PC-3 (cell line): ENCODE data around the gene RUFY1. TPM values are rescaled to one million over a fixed set of nuclear protein-coding genes. Genes with fewer than 3 reads are reported as not detected.

Source experiments
- ATAC-seq: fragments of 200-7000 bp; cut with Tn5 transposase; 2 replicates; pipeline ENCODE4 v1.9.1; 2020; ENCODE audit warnings: mild to moderate bottlenecking, moderate library complexity
- BruUV-seq: library from RNA; stranded (reverse); fragments of 400-500 nt; replicated peaks from 2 replicates; lab custom pipeline; 2021; lab: Mats Ljungman, UMichigan
- CTCF ChIA-PET: fragments of 300-600 bp; sonication (Branson Sonifier 250); formaldehyde crosslinking; loops from one replicate; lab custom pipeline; 2022; ENCODE audit warnings: antibody characterized with exemption; lab: Charles Lee
- POLR2A ChIA-PET: fragments of 300-600 bp; sonication (Branson Sonifier 250); formaldehyde crosslinking; loops from one replicate; lab custom pipeline; 2022; ENCODE audit warnings: antibody characterized with exemption; ENCODE audit not compliant: unreplicated experiment; lab: Charles Lee
- DNase-seq: peaks from one replicate; pipeline ENCODE4 v3.0.0-alpha.2; 2015
- H2AFZ ChIP-seq: fragments of 300-600 bp; sonication (generic); 2 replicates; pipeline ENCODE4 v1.6.0; 2016; ENCODE audit warnings: antibody characterized with exemption, low read length
- H3F3A ChIP-seq: fragments of 300-600 bp; sonication (generic); one replicate; pipeline ENCODE4 v1.6.0; 2017; ENCODE audit warnings: antibody characterized with exemption, low read length, control low read depth, mild to moderate bottlenecking; ENCODE audit not compliant: unreplicated experiment
- H3K27ac ChIP-seq: fragments of 300-600 bp; sonication (generic); 2 replicates; pipeline ENCODE4 v1.5.1; 2016; ENCODE audit warnings: mild to moderate bottlenecking, low read length
- H3K27me3 ChIP-seq: fragments of 300-600 bp; sonication (generic); 2 replicates; pipeline ENCODE4 v1.6.1; 2016; ENCODE audit warnings: low read length, mixed read lengths
- H3K36me3 ChIP-seq: fragments of 300-600 bp; sonication (generic); 2 replicates; pipeline ENCODE4 v1.6.1; 2016; ENCODE audit warnings: low read depth, mixed run types, low read length, mixed read lengths
- H3K4me1 ChIP-seq: fragments of 300-600 bp; sonication (generic); 2 replicates; pipeline ENCODE4 v1.5.1; 2016; ENCODE audit warnings: low read length; ENCODE audit not compliant: insufficient read depth
- H3K4me2 ChIP-seq: fragments of 300-600 bp; sonication (generic); 2 replicates; pipeline ENCODE4 v1.6.0; 2016; ENCODE audit warnings: low read length
- H3K4me3 ChIP-seq: fragments of 300-600 bp; sonication (generic); 2 replicates; pipeline ENCODE4 v1.5.1; 2016; ENCODE audit warnings: mild to moderate bottlenecking, low read length, mixed read lengths
- H3K79me2 ChIP-seq: fragments of 300-600 bp; sonication (generic); 2 replicates; pipeline ENCODE4 v1.6.1; 2017; ENCODE audit warnings: low read length, mixed read lengths
- H3K9ac ChIP-seq: fragments of 300-600 bp; sonication (generic); 2 replicates; pipeline ENCODE4 v1.6.0; 2016; ENCODE audit warnings: mild to moderate bottlenecking, low read length
- H3K9me2 ChIP-seq: fragments of 300-600 bp; sonication (generic); replicated peaks from 2 replicates; pipeline ENCODE4 v1.6.1; 2016; ENCODE audit warnings: mixed run types, low read length, mixed read lengths
- H3K9me3 ChIP-seq: fragments of 300-600 bp; sonication (generic); 2 replicates; pipeline ENCODE4 v1.6.1; 2016; ENCODE audit warnings: low read length, mixed read lengths
- H4K20me1 ChIP-seq: fragments of 300-600 bp; sonication (generic); 2 replicates; pipeline ENCODE4 v1.6.1; 2016; ENCODE audit warnings: low read length, mixed read lengths
- EZH2 ChIP-seq: fragments of 300-600 bp; sonication (generic); IDR thresholded peaks from one replicate; pipeline ENCODE4 v1.6.1; 2017; ENCODE audit warnings: antibody characterized with exemption, mild to moderate bottlenecking, low read length; ENCODE audit not compliant: unreplicated experiment
- EZH2phosphoT487 ChIP-seq: fragments of 300-600 bp; sonication (generic); IDR thresholded peaks from 2 replicates; pipeline ENCODE4 v1.6.1; 2018; ENCODE audit warnings: mild to moderate bottlenecking, antibody characterized with exemption, low read length, borderline replicate concordance
- intact Hi-C: fragments of 100-400 bp; cut with micrococcal nuclease; formaldehyde crosslinking; loops from 2 replicates; pipeline ENCODE4 v1.9.0; 2023
- total RNA-seq: library from RNA; depleted of rRNA; stranded (reverse); fragments of >200 nt; gene quantifications from 2 replicates; pipeline ENCODE4 v1.2.3, GENCODE V29; 2014
- TF ChIP-seq, protein P1 (sequence below): fragments of 300-600 bp; sonication (generic); conservative IDR thresholded peaks from 2 replicates; pipeline ENCODE4 v1.5.1; 2017; ENCODE audit warnings: antibody characterized with exemption, low read depth, mild to moderate bottlenecking, low read length

RUFY1 gene
- total RNA-seq, 1 experiment from 2014 or later, result 27.1 TPM

DNA sequence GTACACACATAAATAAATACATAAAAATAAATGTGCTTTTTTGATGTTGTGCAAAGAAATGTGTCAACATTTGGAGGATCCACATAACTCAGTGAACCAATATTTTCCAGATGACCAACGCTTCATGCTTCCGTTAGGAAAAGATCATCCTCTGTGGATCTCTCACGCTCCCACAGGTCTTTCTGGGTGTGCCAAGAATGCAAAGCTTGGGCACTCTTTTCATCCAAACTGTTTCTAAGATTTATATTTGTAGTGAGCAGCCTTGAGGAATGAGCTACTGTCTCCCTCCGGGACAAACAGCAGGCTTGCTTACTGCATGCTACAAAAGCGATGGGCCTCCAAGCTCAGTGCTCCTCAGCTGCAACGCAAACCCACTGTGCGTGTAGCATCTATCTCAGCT lies 46.2 kb upstream of the RUFY1 start:
- H3K4me3 ChIP-seq, result no peak overlapping the region
- H3K9me2 ChIP-seq, result no peaks in the 10 kb centered on the region
- ChIA-PET POLR2A (no interaction called here), CTCF (no interaction called here)
- TF ChIP-seq, protein P1, sequence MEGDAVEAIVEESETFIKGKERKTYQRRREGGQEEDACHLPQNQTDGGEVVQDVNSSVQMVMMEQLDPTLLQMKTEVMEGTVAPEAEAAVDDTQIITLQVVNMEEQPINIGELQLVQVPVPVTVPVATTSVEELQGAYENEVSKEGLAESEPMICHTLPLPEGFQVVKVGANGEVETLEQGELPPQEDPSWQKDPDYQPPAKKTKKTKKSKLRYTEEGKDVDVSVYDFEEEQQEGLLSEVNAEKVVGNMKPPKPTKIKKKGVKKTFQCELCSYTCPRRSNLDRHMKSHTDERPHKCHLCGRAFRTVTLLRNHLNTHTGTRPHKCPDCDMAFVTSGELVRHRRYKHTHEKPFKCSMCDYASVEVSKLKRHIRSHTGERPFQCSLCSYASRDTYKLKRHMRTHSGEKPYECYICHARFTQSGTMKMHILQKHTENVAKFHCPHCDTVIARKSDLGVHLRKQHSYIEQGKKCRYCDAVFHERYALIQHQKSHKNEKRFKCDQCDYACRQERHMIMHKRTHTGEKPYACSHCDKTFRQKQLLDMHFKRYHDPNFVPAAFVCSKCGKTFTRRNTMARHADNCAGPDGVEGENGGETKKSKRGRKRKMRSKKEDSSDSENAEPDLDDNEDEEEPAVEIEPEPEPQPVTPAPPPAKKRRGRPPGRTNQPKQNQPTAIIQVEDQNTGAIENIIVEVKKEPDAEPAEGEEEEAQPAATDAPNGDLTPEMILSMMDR, result no peak
- no peak for TF ChIP-seq EZH2
- no peak for TF ChIP-seq EZH2phosphoT487
- no peak overlapping the region for H3K4me2 ChIP-seq
- no peak overlapping the region for H2AFZ ChIP-seq
- no peak overlapping the region for H3K27ac ChIP-seq
- no TSS peak for BruUV-seq
- no peak overlapping the region for H3K9ac ChIP-seq
- no peaks in the 10 kb centered on the region for H3K9me3 ChIP-seq
- ATAC-seq (no peak), DNase-seq (no peak)
- no peaks in the 10 kb centered on the region for H3K36me3 ChIP-seq
- H3F3A ChIP-seq, result no peaks in the 10 kb centered on the region
- no peaks in the 10 kb centered on the region for H3K79me2 ChIP-seq
- H3K27me3 ChIP-seq, result no peaks in the 10 kb centered on the region
- intact Hi-C loops, result no loop called here
- H4K20me1 ChIP-seq, result no peaks in the 10 kb centered on the region
- H3K4me1 ChIP-seq, result no peaks in the 10 kb centered on the region

DNA sequence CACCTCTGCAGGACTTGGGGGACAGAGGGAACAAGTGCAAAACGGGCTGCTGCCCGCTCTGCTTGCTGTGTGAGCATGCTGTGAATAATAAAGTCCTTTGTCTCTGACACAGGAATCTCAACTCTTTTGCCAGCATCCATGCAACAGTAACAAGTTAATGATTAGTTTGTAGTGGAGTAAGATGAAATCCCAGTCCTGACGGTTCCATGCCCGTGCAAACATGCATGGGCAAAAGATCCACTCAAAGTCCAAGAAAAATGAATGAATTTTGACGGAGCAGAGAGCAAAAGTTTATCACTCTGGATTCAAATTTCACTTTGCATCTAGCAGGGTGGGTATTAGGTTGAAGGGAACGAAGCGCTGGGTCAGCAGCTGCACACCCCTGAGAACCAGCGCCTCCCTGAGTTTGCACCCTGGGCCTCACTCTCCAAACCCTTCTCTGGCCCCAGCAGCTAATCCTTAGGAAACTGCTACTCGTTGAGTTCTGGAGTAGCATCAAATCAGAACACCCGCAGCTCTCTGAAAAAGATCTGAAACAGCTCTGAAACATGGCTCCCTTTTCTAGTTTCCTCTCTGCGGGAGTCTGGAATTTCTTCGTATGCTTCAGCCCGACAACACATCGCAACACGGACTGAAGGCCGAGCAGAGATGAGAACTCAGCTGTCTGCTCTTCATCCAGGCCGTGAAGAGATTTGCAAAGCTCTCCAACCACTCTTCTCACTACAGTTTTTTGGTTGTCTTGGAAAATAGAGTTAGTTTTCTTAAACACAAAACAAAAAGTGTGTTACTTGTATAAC lies 45.6 kb upstream of the RUFY1 start:
- Histone ChIP-seq H2AFZ (no peak overlapping the region), H3K27ac (no peak overlapping the region), H3K4me3 (no peak overlapping the region), H3K36me3 (no peaks in the 10 kb centered on the region), H4K20me1 (no peaks in the 10 kb centered on the region), H3K4me1 (no peaks in the 10 kb centered on the region), H3K4me2 (no peak overlapping the region), H3K9me2 (no peaks in the 10 kb centered on the region), H3K9me3 (no peaks in the 10 kb centered on the region), H3K79me2 (no peaks in the 10 kb centered on the region), H3K27me3 (no peaks in the 10 kb centered on the region), H3F3A (no peaks in the 10 kb centered on the region), H3K9ac (no peak overlapping the region)
- CTCF ChIA-PET, result no interaction called here
- no TSS peak for BruUV-seq
- TF ChIP-seq, protein P1, result no peak
- TF ChIP-seq EZH2phosphoT487, result no peak
- TF ChIP-seq EZH2, result no peak
- ATAC-seq, result no peak
- no peak for DNase-seq
- intact Hi-C loops, result no loop called here
- POLR2A ChIA-PET, result no interaction called here

DNA sequence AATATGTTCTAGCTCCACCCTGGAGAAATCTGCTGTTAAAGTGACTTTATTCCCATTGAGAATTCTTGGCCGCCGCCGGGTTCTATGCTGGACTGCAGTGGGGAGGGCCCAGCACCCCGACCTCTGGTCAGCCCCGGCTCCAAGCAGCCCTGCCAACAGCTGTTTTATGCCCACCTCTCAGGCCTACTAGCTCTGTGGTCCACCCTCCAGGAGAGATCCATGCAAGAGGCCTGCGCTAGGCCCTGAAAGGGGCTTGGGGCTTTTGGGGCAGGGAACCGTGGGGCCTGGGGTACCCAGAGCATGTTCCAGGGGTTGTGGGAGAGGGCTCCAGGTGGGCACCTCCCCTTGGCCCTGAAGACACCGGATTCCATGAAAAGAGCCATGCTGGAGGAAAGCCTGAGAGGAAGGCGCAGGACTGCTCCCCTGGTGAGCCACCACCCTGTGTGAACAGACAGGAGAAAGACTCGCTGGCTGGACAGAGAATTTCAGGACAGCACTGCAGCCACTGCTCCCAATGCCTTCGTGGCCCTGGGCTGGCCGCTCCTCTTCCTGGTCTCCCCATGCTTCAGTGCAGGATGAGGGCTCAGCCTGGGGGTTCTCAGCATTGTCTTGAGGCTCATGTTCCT lies 44.6 kb upstream of the RUFY1 start:
- CTCF ChIA-PET, result no interaction called here
- BruUV-seq, result no TSS peak
- DNase-seq (no peak), ATAC-seq (no peak)
- Histone ChIP-seq H3K4me2 (no peak overlapping the region), H3K9ac (no peak overlapping the region), H3K79me2 (no peaks in the 10 kb centered on the region), H3K36me3 (no peaks in the 10 kb centered on the region), H3K4me3 (no peak overlapping the region), H3K9me2 (no peaks in the 10 kb centered on the region), H3K4me1 (no peaks in the 10 kb centered on the region), H3K27ac (no peak overlapping the region), H3K9me3 (no peaks in the 10 kb centered on the region), H4K20me1 (no peaks in the 10 kb centered on the region), H3F3A (no peaks in the 10 kb centered on the region), H2AFZ (no peak overlapping the region), H3K27me3 (no peaks in the 10 kb centered on the region)
- intact Hi-C loops, result no loop called here
- POLR2A ChIA-PET, result no interaction called here
- no peak for TF ChIP-seq EZH2
- TF ChIP-seq, protein P1, result no peak
